Left lung (tissue), 10 donors: ENCODE data around the gene DCAF8. TPM values are rescaled to one million over a fixed set of nuclear protein-coding genes. Genes with fewer than 3 reads are reported as not detected.

Source experiments
- ATAC-seq: fragments of 200-7000 bp; cut with Tn5 transposase; one replicate; pipeline ENCODE4 v1.9.1; 2020; ENCODE audit warnings: moderate library complexity
- DNase-seq, 4 donors: peaks; one replicate each; pipeline ENCODE4 v3.0.0-alpha.2; 2013 to 2020
- H3K27ac ChIP-seq, 2 donors: fragments of 200-600 bp; sonication (generic) in 1 of 2; one replicate each; pipeline versions ENCODE4 v1.5.0 to v1.8.0; 2020 to 2021
- H3K27me3 ChIP-seq, 2 donors: fragments of 200-600 bp; sonication (generic) in 1 of 2; one replicate each; pipeline versions ENCODE4 v1.5.0 to v1.8.0; 2020 to 2021
- H3K36me3 ChIP-seq, 2 donors: fragments of 200-600 bp; sonication (generic) in 1 of 2; one replicate each; pipeline versions ENCODE4 v1.5.0 to v1.8.0; 2020 to 2021
- H3K4me1 ChIP-seq, 2 donors: fragments of 200-600 bp; one replicate each; pipeline ENCODE4 v1.8.0; 2021
- H3K4me3 ChIP-seq, 2 donors: fragments of 200-600 bp; sonication (generic) in 1 of 2; one replicate each; pipeline versions ENCODE4 v1.5.0 to v1.8.0; 2020 to 2021; ENCODE audit warnings: mild to moderate bottlenecking in 1 of 2
- H3K9me3 ChIP-seq, 2 donors: fragments of 200-600 bp; sonication (generic) in 1 of 2; one replicate each; pipeline versions ENCODE4 v1.5.0 to v1.8.0; 2020 to 2021
- CTCF ChIP-seq, 2 donors: fragments of 200-600 bp; sonication (generic) in 1 of 2; IDR thresholded peaks; one replicate each; pipeline versions ENCODE4 v1.5.0 to v1.8.0; 2021; ENCODE audit warnings: antibody characterized with exemption in 2 of 2
- intact Hi-C, 2 donors: fragments of 100-400 bp; cut with DNase I; formaldehyde crosslinking; loops; one replicate each; pipeline versions ENCODE4 v1.11.2 to v1.14.2; 2022
- polyA plus RNA-seq, 6 donors: library from polyadenylated mRNA; unstranded; fragments of 120-200 nt; gene quantifications; one replicate each; pipeline ENCODE4 v1.2.1, GENCODE V29; 2013; ENCODE audit not compliant: insufficient read length in 6 of 6
- total RNA-seq, 2 donors: library from RNA; stranded (reverse); fragmentation: NEBNext Ultra II Directional; extraction: Animal tissue kit (Norgen Biotek cat#: 25700); gene quantifications; one replicate each; pipeline ENCODE4 v1.2.1, GENCODE V29; 2021
- donor health status: DM: no; HTN: yes; CAD: no.
- donor health status: DM: no; HTN: no; CAD: no.

The DCAF8 gene
- total and polyA plus RNA-seq, 8 donors, result 93.9 to 235 (median 200) TPM

GRCh38 chr1:160257411-160258015 is 4.8 kb downstream of the DCAF8 start:
- Histone ChIP-seq H3K27me3 (no peaks in the 10 kb centered on the region), H3K36me3 (peaks cover 0 to 13% of the 10 kb centered on the region in 2 donors), H3K27ac (no peak overlapping the region), H3K9me3 (no peaks in the 10 kb centered on the region), H3K4me1 (peaks cover 13 to 51% of the 10 kb centered on the region in 2 donors), H3K4me3 (no peak overlapping the region)
- DNase-seq, result no peak
- intact Hi-C loops, result no loop called here
- no peak for TF ChIP-seq CTCF (IDR thresholded peaks at IDR 0.05)
- no peak for ATAC-seq

DNA sequence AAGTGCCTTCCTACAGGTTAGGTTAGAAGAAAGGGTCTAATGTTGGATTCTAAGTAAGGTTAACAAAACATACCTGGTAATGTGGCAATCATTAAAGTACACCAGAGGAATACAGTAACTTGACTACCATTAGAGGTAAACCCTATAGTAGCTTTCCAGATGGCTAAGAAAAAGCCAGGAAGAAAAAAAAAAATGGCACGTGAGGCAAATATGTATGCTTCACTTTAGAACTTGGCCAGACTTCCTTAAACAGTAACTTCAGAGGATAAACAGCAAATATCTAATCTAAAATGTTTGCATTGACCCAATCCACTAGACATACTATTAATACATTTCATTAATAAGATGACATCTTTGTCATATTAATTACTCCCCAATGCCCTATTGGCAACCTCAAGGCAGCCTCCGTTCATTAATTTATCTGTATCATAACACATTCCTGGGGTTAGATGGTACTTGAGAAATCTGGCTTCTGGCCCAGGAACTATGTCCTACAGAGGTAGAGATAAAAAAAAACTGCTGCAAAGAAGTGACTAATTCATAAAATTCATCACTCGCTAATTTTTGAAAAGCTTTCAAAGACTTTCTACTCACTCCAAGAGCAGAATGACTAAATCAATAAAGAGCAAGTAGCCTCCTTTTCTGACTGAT is 5.8 kb downstream of the DCAF8 start:
- H3K27me3 ChIP-seq, result no peaks in the 10 kb centered on the region
- TF ChIP-seq CTCF (IDR thresholded peaks at IDR 0.05), result no peak
- peaks cover 0 to 13% of the 10 kb centered on the region in 2 donors for H3K36me3 ChIP-seq
- DNase-seq (peak in 2 of 4 donors; percentile 10 to 36), ATAC-seq (peak; percentile 50)
- peaks cover 13 to 49% of the 10 kb centered on the region in 2 donors for H3K4me1 ChIP-seq
- H3K9me3 ChIP-seq, result no peaks in the 10 kb centered on the region
- intact Hi-C loops, result no loop called here
- H3K4me3 ChIP-seq, result no peak overlapping the region
- H3K27ac ChIP-seq, result peak overlapping the region; percentile 24 to 36

- DNase-seq (no peak), ATAC-seq (peak; percentile 61)
- intact Hi-C loops, result no loop called here
- H3K9me3 ChIP-seq, result no peaks in the 10 kb centered on the region
- no peak for TF ChIP-seq CTCF (IDR thresholded peaks at IDR 0.05)
- H3K27ac ChIP-seq, result peak overlapping the region; percentile 24 to 36
- no peak overlapping the region for H3K4me3 ChIP-seq
- peaks cover 7 to 42% of the 10 kb centered on the region in 2 donors for H3K4me1 ChIP-seq
- H3K27me3 ChIP-seq, result no peaks in the 10 kb centered on the region
- peaks cover 0 to 17% of the 10 kb centered on the region in 2 donors for H3K36me3 ChIP-seq
These were observed 6.5 kb downstream of the DCAF8 start for GRCh38 chr1:160255781-160256300.

DNA sequence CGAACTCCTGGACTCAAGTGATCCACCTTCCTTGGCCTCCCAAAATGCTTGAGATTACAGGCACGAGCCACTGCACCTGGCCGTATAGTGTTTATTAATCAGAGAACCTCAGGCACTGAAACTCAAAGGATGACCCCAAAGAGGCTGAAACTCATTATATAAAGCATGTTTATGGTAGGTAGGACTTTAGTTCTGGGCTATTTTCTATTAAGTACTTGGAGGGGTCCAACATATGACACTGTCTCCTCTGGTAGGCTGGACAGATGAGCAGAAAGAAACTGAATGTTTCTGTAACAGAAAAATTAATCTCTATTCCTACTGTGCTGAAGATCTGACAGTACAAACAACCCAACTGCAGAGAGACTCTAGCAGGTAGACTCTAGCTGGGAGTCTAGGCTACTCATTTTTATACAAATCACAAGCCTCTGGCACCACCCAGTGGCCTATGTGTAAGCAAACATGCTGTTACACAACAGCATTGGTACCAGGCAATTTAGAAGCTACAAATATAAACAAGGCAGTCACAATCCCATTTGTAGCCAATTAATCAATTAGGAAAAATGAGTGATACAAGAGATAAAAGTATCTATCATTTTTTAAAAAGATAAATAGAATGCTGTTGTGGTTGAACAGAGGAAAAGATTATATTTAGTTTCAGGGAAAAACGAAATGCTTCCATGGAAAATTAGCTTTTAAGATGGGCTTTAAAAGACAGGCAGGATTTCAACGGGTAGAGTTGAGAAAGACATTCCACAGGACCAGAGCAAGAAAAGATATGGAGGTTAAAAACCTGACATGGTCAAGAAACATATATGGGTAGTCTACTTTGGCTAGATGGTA is 10.4 kb downstream of the DCAF8 start:
- Histone ChIP-seq H3K27ac (no peak overlapping the region), H3K36me3 (peaks cover 0 to 21% of the 10 kb centered on the region in 2 donors), H3K9me3 (no peaks in the 10 kb centered on the region), H3K4me3 (no peak overlapping the region), H3K27me3 (no peaks in the 10 kb centered on the region), H3K4me1 (peaks cover 0 to 8% of the 10 kb centered on the region in 2 donors)
- DNase-seq (peak in 3 of 4 donors; percentile 54 to 82 (median 58)), ATAC-seq (peak; percentile 96)
- intact Hi-C loops, result loop anchor here in 1 of 2 donors (2.0 kb wide), 1 partner anchor 151 kb away; no protein-coding TSS in a partner anchor
- peak; percentile 64 to 68 for TF ChIP-seq CTCF (IDR thresholded peaks at IDR 0.05)
